HG03469 (cell line): ENCODE results near the gene CTPS2.
"Not testable (repeated sequence)": the region's sequence is repeated elsewhere in the genome, so short reads cannot be mapped to it uniquely, and the experiment has no call there.

Experiments
- ATAC-seq: cut with Tn5 transposase; IDR thresholded peaks from one replicate; pipeline ENCODE4 v1.9.1; 2021; ENCODE audit warnings: mild to moderate bottlenecking, moderate library complexity, moderate number of reproducible peaks; ENCODE audit not compliant: unreplicated experiment

CTPS2 gene

DNA sequence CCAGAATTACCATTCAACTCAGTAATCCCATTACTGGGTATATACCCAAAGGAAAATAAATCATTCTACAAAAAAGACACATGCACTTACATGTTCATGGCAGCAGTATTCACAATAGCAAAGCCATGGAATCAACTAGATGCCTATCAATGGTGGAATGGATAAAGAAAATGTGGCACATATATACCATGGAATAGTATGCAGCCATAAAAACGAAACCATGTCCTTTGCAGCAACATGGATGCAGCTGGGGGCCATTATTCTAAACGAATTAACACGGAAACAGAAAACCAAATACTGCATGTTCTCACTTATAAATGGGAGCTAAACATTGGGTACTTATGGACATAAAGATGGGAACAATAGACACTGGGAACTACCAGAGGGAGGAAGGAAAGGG lies 101.8 kb downstream of the CTPS2 start:
- not testable (repeated sequence) for ATAC-seq

DNA sequence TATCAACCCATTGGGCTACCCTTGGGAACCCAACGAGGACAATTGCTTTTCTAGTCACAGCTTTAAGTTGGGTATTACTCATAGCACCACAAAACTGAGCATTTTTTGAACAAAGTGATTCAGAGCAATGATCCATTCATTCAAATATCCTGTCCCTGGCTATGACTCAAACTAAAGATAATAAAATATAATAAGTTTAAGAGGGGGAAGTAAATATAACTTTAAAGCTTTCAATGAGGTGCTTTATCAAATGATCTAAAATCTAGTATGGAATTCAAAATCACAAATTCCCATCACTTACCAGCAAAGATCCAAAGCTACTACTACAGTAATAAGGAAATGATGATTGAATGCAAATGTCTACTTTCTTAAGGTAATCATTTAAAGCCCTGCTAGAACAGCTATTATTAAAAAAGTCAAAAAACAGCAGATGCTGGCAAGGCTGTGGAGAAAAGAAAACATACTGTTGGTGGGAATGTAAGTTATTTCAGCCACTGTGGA lies 102.3 kb downstream of the CTPS2 start:
- ATAC-seq, result no peak

GRCh38 chrX:16606142-16606720 lies 106.2 kb downstream of the CTPS2 start:
- no peak for ATAC-seq

GRCh38 chrX:16604337-16604736 lies 108.1 kb downstream of the CTPS2 start:
- no peak for ATAC-seq

DNA sequence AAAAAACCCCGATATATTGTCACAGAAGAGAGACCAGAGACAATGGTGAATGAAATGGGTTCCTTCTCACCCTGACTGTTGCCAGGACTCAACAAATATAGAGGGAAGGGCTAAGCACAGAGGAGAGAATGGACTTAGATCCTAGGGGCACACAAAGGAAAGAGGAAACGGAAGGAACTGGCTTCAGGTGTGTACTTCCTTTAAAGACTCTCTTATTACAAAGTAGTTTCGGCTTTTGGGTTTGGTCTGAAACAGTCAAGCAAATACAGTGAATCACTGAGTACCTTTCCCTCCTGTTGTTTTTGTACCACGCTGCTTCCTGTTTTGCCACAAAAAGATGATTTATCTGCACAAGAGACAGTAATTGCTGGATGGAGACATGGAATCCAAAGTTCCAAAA lies 108.6 kb downstream of the CTPS2 start:
- ATAC-seq, result no peak

GRCh38 chrX:16603235-16603634 lies 109.2 kb downstream of the CTPS2 start:
- ATAC-seq, result not testable (repeated sequence)

DNA sequence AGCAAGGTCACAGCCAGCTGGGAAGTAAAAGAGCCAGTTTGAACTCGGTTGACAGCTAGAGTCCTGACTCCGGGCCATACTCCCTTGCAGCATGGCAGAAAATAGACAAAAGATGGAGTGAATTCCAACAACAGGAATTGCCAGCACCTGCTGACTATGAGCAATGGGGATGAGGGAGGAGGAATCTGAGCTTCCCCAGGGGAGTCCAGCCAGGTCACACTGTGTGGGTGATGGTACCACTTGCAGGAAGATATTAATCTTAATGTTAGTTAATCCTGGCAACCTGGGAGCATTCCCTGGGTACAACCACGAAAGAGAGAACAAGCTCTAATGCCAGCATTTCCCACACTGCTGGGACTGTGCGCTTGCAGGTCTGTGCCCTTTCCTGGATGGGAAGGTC lies 110.6 kb downstream of the CTPS2 start:
- ATAC-seq, result no peak

GRCh38 chrX:16594490-16594889 lies 118.0 kb downstream of the CTPS2 start:
- no peak for ATAC-seq

DNA sequence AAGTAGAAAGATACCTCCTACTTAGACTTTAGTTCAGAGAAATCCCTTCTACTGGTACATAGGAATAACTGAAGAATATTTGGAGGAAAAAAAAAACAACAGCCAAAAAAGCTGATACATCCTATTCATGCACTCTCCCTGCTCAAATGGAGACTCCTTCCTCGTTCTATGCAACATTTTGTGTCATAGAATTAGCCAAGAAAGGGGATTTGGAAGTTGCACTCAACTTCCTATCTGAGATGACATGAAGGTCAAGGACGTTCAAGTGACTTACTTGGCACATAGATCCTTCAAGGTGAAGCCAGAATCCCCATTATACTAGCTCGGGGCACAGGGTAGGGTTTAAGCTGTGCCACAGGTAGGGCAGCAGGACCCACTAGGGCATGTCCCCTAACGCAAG lies 118.7 kb downstream of the CTPS2 start:
- no peak for ATAC-seq

DNA sequence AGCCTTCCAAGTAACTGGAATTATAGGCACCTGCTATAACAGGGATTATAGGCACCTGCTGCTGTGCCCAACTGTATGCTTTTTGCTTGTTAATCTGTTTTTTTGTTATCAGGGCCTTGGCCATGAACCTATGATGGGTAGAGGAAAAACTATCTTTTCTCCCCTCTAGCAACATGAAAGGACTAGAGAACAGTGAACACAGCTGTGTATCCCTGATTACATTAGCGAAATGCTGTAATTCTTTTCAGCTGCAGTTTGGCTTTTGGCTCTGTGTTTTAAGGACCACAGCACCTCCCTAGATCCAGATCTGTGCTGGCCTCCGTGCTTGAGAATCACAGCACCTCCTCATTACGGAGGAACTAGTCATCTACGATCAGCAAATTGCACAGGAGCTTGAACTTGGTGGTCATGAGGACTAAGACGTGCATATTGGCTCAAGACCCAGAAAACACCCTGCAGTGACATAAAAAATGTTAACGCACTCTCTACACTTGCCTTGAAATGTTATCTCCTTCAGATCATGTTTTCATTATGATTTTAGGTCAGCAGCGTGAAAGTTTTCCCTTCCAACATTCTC lies 120.2 kb downstream of the CTPS2 start:
- no peak for ATAC-seq

GRCh38 chrX:16589826-16590225 lies 122.6 kb downstream of the CTPS2 start:
- no peak for ATAC-seq

DNA sequence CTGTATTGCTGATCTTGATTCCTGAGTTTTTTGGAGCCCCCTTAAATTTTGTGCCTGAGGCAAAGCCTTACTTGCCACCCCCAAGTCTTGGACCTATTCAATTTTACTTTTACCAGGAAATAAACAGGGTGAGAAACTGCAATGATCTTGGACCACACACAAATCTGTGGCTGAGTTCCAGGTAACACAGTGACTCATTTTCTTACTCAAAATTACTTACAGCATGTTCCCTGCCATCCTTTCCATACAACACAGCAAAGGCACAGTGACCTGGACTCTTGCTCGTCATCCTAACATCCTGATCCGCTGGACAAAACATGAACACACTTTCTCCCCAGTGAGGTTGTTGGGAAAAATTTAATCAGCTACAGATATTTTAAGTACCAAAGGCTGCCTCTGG lies 123.3 kb downstream of the CTPS2 start:
- no peak for ATAC-seq

DNA sequence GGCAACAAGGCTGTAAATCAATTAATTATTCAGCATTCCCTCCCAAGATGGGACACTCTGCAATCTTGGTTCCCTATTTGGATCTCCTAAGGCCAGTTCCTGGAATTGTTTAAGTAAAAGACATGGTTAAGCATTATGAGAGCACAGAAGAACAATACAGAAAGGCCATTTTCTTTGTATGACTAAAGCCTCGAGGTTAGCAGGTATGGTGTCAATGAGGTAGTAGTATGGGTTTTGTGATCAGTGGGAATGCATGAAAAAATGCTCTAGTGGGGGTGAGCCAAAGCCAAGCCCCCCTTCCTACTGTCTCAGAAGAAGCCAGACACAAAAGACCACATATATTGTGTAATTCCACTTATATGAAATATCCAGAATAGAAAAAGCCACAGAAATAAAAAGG lies 124.2 kb downstream of the CTPS2 start:
- ATAC-seq, result no peak

DNA sequence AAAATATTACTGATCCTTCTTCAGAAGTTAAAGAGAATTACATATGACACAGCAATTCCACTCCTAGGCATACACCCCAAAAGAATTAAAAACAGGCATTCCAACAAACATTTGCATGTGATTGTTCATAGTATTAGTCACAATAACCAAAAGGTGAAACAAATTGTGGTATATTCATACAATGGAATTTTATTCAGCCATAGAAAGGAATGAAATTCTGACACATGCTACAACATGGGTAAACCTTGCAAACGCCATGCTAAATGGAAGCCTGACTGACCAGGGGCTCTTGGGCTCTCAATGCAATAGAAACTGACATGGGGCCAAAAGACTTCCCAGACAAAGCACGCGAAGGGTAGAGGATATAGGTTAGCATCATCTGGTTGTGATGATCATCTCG lies 124.6 kb downstream of the CTPS2 start:
- ATAC-seq, result no peak

DNA sequence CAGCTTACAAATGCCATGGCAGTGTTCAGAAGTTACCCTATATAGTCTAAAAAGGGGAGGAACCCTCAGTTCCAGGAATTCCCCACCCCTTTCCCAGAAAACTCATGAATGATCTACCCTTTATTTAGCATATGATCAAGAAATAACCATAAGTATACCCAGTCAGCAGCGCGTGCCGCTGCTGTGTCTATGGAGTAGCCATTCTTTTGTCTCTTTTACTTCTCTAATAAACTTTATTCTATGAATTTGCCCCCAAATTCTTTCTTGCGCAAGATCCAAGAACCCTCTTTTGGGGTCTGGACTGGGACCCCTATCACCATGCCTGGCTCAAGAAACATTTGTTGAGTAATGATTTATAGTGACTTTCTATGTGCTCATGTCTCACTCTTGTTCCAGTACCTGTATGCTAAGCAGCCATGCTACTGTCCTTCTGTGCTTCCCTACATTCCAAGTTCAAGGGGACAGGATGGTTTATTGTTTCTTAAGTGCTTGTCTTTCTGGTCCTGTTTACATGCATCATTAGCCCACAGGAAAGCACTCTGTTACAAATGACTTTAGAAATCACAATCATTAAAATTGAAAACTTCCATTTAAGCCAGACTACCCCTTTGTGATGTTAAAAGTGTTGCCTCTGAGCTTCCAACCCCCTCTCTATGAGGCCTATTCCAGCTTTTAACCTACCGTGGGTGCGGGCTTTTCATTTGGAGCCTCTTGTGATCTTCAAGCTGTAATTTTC lies 125.9 kb downstream of the CTPS2 start:
- no peak for ATAC-seq

DNA sequence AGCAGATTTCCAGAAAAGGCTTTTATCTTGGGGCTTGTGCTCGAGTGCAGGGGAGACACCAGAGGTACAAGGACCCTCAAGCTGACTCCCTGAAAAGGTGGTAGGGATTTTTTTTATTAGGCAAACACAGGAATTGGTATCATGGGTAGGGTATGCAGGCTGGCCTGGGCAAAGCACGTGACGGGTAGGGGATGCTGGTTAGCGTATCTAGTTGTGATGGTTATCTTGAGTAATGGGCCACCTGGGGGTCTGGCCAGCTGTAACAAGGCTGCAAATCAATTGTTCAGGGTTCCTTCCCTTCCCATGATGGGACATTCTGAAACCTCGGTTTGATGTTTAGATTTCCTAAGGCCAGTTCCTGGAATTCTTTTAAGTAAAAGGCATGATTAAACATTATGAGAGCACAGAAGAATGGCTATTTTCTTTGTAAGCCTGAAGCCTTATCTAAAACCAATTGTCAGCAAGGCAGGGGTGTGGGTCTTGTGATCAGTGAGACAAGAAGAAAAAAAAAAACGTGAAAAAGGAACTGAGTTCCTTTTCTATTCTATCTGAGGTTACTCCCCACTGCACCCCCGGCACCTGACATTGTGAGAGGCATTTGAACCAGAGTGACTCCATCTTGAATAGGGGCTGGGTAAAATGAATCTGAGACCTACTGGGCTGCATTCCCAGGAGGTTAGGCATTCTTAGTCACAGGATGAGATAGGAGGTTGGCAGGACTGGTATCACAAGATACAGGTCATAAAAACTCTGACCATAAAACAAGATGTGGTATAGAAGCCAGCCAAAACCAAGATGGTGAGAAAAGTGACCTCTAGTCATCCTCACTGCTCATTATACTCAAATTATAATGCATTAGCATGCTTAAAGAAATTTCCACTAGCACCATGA lies 126.7 kb downstream of the CTPS2 start:
- ATAC-seq, result no peak

DNA sequence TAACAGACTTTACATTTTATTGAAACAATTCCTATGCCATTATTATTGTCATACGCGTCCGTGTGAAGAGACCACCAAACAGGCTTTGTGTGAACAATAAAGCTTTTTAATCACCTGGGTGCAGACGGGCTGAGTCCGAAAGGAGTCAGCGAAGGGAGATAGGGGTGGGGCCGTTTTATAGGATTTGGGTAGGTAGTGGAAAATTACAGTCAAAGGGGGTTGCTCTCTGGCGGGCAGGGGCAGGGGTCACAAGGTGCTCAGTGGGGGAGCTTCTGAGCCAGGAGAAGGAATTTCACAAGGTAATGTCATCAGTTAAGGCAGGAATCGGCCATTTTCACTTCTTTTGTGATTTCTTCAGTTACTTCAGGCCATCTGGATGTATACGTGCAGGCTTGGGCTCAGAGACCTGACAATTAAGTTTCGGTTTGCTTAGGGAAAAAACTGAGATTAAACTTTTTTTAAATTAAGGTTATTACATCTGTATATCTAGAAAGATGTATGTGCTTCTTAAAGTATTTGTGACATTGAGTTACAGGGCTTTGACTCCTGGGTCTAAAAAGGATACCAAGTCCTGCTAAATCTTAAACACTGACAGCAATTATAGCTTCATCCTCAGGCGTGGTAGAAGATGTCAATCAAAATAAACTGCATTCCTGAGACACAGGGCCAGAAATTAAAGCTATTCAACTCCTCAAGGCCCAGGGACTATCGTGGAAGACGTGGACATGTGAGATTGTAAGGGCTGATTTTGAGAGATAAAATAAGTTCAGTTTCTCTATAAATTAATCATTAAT lies 132.3 kb downstream of the CTPS2 start:
- not testable (repeated sequence) for ATAC-seq

DNA sequence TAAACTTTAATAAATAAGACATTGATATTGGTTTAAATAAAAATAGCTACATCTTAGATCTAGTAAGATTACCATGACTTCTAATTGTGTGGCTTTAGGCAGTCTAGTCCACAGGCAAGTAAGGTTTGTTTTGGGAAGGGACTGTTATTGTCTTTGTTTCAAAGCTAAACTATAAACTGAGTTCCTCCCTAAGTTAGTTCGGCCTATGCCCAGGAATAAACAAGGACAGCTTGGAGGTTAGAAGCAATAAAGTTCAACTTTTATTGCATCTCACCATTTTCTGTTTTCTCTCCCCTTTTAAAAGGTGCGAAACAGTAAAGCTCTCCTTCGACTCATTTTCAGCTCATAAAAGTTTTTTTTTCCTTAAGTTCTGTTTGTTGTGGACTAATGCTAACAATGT lies 133.0 kb downstream of the CTPS2 start:
- no peak for ATAC-seq

- no peak for ATAC-seq
Measured at GRCh38 chrX:16578218-16578617, 134.3 kb downstream of the CTPS2 start.

- no peak for ATAC-seq
Measured at GRCh38 chrX:16577483-16578029, 134.9 kb downstream of the CTPS2 start.
